Measurements from ENCODE around the gene ITGB5.

Gene ITGB5

GRCh38 chr3:124895756-124896155 is 8.6 kb upstream of the ITGB5 start:
- no peak for DNase-seq (ENCODE audit: low read depth)
- TF ChIP-seq CTCF (conservative IDR thresholded peaks at IDR 0.05; ENCODE audit: control insufficient read depth, insufficient read depth, low read depth, low read length), result no peak
- H3K4me3 ChIP-seq (ENCODE audit: control insufficient read depth, low read depth, low read length), result no peak overlapping the region

- H3K4me3 ChIP-seq (ENCODE audit: control insufficient read depth, low read depth, low read length), result no peak overlapping the region
- TF ChIP-seq CTCF (conservative IDR thresholded peaks at IDR 0.05; ENCODE audit: control insufficient read depth, insufficient read depth, low read depth, low read length), result no peak
These were observed 6.4 kb upstream of the ITGB5 start for GRCh38 chr3:124893526-124893925.

GRCh38 chr3:124890573-124891190 is 3.5 kb upstream of the ITGB5 start:
- no peak for DNase-seq (ENCODE audit: low read depth)
- no peak for TF ChIP-seq CTCF (conservative IDR thresholded peaks at IDR 0.05; ENCODE audit: control insufficient read depth, insufficient read depth, low read depth, low read length)
- H3K4me3 ChIP-seq (ENCODE audit: control insufficient read depth, low read depth, low read length), result no peak overlapping the region

More at GRCh38 chr3:124893526-124893925, 6.4 kb upstream of the ITGB5 start:
- no peak for DNase-seq (ENCODE audit: low read depth)

GRCh38 chr3:124888482-124889441 is 1.6 kb upstream of the ITGB5 start:
- TF ChIP-seq CTCF (conservative IDR thresholded peaks at IDR 0.05; ENCODE audit: control insufficient read depth, insufficient read depth, low read depth, low read length), result no peak
- DNase-seq (ENCODE audit: low read depth), result no peak
- H3K4me3 ChIP-seq (ENCODE audit: control insufficient read depth, low read depth, low read length), result no peak overlapping the region

- TF ChIP-seq CTCF (conservative IDR thresholded peaks at IDR 0.05; ENCODE audit: control insufficient read depth, insufficient read depth, low read depth, low read length), result no peak
- no peak for DNase-seq (ENCODE audit: low read depth)
- peak overlapping the region; percentile 56 for H3K4me3 ChIP-seq (ENCODE audit: control insufficient read depth, low read depth, low read length)
These were observed 750 bp upstream of the ITGB5 start for GRCh38 chr3:124887932-124888298.

GRCh38 chr3:124886168-124887056 is 753 bp downstream of the ITGB5 start:
- peak; percentile 50 for DNase-seq (ENCODE audit: low read depth)
- no peak for TF ChIP-seq CTCF (conservative IDR thresholded peaks at IDR 0.05; ENCODE audit: control insufficient read depth, insufficient read depth, low read depth, low read length)
- peak overlapping the region; percentile 72 for H3K4me3 ChIP-seq (ENCODE audit: control insufficient read depth, low read depth, low read length)

Measured in fibroblast of mammary gland (primary cell).